ENCODE results near the gene NOL7. TPM values are rescaled to one million over a fixed set of nuclear protein-coding genes. Genes with fewer than 3 reads are reported as not detected.
A peak's percentile ranks its signal among the peaks of the same experiment; 100 is the strongest.

The NOL7 gene
- total and polyA plus RNA-seq, 2 of the 13 experiments (the other 11 are each of a cell fraction or from before 2014, with no cell fraction given) = 37.8 to 186 TPM

DNA sequence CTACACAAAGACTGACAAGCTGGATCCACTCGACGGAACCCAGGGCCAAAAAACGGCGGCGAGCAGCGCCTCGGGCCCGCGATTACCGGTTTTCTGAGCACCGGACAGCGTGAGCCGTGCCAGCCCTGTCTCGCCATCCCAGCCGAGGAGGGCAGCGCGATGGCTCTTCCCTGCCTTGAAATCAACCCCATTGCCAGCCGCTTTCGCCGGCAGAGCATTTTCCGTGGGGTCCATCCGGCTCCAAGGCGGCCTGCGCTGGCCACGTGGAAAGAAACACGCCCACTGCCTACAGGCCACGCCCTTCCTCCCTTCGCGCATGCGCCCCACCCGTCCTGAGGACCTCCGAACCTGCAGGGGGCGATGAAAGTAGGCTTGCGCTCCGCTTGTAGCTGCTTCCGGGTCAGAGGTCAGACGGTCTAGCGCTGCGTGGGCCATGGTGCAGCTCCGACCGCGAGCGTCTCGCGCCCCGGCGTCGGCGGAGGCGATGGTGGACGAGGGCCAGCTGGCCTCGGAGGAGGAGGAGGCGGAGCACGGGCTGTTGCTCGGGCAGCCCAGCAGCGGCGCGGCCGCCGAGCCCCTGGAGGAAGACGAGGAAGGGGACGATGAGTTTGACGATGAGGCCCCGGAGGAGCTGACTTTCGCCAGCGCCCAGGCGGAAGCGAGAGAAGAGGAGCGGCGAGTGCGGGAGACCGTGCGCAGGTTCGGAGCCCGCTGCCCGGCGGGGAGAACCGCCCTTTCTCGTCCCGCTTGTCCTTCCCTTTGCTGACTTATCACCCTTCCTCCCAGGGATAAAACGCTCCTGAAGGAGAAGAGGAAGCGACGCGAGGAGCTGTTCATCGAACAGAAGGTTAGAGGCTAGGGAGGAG lies at the start of gene NOL7 (continued):
- TF ChIP-seq, protein P1, sequence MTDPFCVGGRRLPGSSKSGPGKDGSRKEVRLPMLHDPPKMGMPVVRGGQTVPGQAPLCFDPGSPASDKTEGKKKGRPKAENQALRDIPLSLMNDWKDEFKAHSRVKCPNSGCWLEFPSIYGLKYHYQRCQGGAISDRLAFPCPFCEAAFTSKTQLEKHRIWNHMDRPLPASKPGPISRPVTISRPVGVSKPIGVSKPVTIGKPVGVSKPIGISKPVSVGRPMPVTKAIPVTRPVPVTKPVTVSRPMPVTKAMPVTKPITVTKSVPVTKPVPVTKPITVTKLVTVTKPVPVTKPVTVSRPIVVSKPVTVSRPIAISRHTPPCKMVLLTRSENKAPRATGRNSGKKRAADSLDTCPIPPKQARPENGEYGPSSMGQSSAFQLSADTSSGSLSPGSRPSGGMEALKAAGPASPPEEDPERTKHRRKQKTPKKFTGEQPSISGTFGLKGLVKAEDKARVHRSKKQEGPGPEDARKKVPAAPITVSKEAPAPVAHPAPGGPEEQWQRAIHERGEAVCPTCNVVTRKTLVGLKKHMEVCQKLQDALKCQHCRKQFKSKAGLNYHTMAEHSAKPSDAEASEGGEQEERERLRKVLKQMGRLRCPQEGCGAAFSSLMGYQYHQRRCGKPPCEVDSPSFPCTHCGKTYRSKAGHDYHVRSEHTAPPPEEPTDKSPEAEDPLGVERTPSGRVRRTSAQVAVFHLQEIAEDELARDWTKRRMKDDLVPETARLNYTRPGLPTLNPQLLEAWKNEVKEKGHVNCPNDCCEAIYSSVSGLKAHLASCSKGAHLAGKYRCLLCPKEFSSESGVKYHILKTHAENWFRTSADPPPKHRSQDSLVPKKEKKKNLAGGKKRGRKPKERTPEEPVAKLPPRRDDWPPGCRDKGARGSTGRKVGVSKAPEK (CRISPR knock-in tag; IDR thresholded peaks at IDR 0.05; ENCODE audit: borderline replicate concordance) = no peak; the same call in 1 of the 2 replicates
- TF ChIP-seq ZFP41 (CRISPR knock-in tag; IDR thresholded peaks at IDR 0.05; ENCODE audit: borderline replicate concordance) (peak; percentile 91), ZNF629 (CRISPR knock-in tag; conservative IDR thresholded peaks at IDR 0.05) (peak; percentile 43; the same call in 1 of the 2 replicates), JUNB (CRISPR knock-in tag; IDR thresholded peaks at IDR 0.05; ENCODE audit: borderline replicate concordance) (peak; percentile 72; the same call in 1 of the 2 replicates), ZKSCAN8 (CRISPR knock-in tag; IDR thresholded peaks at IDR 0.05; ENCODE audit: borderline replicate concordance) (peak; percentile 94), CREM (IDR thresholded peaks at IDR 0.05) (peak; percentile 60), CREM (CRISPR knock-in tag; IDR thresholded peaks at IDR 0.05) (0 out of 2 replicates have a peak, but pooled peaks have one; percentile 11), SIX4 (CRISPR knock-in tag; IDR thresholded peaks at IDR 0.05) (peak; percentile 70; the same call in 1 of the 2 replicates), RBFOX2 (IDR thresholded peaks at IDR 0.05; ENCODE audit: low read depth, low read length) (peak; percentile 100), HIVEP1 (CRISPR knock-in tag; IDR thresholded peaks at IDR 0.05) (peak; percentile 67; the same call in 1 of the 2 replicates), ZNF331 (CRISPR knock-in tag; IDR thresholded peaks at IDR 0.05) (peak; percentile 99), KDM2A (CRISPR knock-in tag; IDR thresholded peaks at IDR 0.05; ENCODE audit: borderline replicate concordance, low read depth) (peak; percentile 100), ZNF292 (CRISPR knock-in tag; IDR thresholded peaks at IDR 0.05; ENCODE audit: borderline replicate concordance, low read depth) (peak; percentile 83), ZSCAN25 (CRISPR knock-in tag; IDR thresholded peaks at IDR 0.05) (peak; percentile 74), ZNF737 (CRISPR knock-in tag; IDR thresholded peaks at IDR 0.05; ENCODE audit: borderline replicate concordance) (peak; percentile 10; the same call in 1 of the 2 replicates), EHMT2 (IDR thresholded peaks at IDR 0.05; ENCODE audit: borderline replicate concordance, low read depth, low read length) (no peak)
- TF ChIP-seq, protein P2, sequence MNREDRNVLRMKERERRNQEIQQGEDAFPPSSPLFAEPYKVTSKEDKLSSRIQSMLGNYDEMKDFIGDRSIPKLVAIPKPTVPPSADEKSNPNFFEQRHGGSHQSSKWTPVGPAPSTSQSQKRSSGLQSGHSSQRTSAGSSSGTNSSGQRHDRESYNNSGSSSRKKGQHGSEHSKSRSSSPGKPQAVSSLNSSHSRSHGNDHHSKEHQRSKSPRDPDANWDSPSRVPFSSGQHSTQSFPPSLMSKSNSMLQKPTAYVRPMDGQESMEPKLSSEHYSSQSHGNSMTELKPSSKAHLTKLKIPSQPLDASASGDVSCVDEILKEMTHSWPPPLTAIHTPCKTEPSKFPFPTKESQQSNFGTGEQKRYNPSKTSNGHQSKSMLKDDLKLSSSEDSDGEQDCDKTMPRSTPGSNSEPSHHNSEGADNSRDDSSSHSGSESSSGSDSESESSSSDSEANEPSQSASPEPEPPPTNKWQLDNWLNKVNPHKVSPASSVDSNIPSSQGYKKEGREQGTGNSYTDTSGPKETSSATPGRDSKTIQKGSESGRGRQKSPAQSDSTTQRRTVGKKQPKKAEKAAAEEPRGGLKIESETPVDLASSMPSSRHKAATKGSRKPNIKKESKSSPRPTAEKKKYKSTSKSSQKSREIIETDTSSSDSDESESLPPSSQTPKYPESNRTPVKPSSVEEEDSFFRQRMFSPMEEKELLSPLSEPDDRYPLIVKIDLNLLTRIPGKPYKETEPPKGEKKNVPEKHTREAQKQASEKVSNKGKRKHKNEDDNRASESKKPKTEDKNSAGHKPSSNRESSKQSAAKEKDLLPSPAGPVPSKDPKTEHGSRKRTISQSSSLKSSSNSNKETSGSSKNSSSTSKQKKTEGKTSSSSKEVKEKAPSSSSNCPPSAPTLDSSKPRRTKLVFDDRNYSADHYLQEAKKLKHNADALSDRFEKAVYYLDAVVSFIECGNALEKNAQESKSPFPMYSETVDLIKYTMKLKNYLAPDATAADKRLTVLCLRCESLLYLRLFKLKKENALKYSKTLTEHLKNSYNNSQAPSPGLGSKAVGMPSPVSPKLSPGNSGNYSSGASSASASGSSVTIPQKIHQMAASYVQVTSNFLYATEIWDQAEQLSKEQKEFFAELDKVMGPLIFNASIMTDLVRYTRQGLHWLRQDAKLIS (CRISPR knock-in tag; IDR thresholded peaks at IDR 0.05) = no peak; the same call in 1 of the 2 replicates
- TF ChIP-seq, protein P3, sequence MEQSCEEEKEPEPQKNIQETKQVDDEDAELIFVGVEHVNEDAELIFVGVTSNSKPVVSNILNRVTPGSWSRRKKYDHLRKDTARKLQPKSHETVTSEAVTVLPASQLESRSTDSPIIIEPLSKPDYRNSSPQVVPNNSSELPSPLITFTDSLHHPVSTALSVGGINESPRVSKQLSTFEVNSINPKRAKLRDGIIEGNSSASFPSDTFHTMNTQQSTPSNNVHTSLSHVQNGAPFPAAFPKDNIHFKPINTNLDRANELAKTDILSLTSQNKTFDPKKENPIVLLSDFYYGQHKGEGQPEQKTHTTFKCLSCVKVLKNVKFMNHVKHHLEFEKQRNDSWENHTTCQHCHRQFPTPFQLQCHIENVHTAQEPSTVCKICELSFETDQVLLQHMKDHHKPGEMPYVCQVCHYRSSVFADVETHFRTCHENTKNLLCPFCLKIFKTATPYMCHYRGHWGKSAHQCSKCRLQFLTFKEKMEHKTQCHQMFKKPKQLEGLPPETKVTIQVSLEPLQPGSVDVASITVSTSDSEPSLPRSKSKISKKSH (CRISPR knock-in tag; IDR thresholded peaks at IDR 0.05; ENCODE audit: borderline replicate concordance) = peak; percentile 98
